Gastrocnemius medialis (tissue), 4 donors: ENCODE results near the gene MGST3.

Source experiments
- CTCF ChIP-seq, 5 experiments: fragments of 450-650 bp in 3 of 5; fragments of 200-600 bp in 2 of 5; sonication (generic) in 2 of 5; IDR thresholded peaks in 4 of 5; conservative IDR thresholded peaks in 1 of 5; 1 replicate in 4 of 5; 2 replicates in 1 of 5; pipeline ENCODE4 v1.5.1; 2016 to 2019; ENCODE audit warnings: antibody characterized with exemption in 5 of 5, mild to moderate bottlenecking in 3 of 5, moderate library complexity in 3 of 5
- POLR2A ChIP-seq, 2 donors: fragments of 450-650 bp; IDR thresholded peaks; one replicate each; pipeline ENCODE4 v1.6.1; 2017; ENCODE audit warnings: antibody characterized with exemption in 2 of 2, mild to moderate bottlenecking in 2 of 2, moderate library complexity in 2 of 2

GRCh38 chr1:165698761-165699052 lies 67.7 kb downstream of the MGST3 start:
- TF ChIP-seq CTCF (IDR thresholded peaks at IDR 0.05 in 4 of 5, conservative IDR thresholded peaks at IDR 0.05 in 1 of 5) (no peak), POLR2A (IDR thresholded peaks at IDR 0.05) (no peak)
